Esophagus muscularis mucosa (tissue), 4 donors: Measurements from ENCODE around the gene SLAIN2. TPM values are rescaled to one million over a fixed set of nuclear protein-coding genes. Genes with fewer than 3 reads are reported as not detected.

Experiments used
- DNase-seq: peaks from one replicate; pipeline ENCODE4 v3.0.0-alpha.2; 2017; ENCODE audit errors: extremely low spot score
- H3K27ac ChIP-seq, 4 donors: fragments of 200-600 bp; sonication (generic); replicated peaks in 1 of 4; 1 replicate in 3 of 4; 2 replicates in 1 of 4; pipeline ENCODE4 v1.5.1; 2016 to 2019; ENCODE audit warnings: mild to moderate bottlenecking in 1 of 4
- H3K27me3 ChIP-seq, 4 donors: fragments of 200-600 bp; sonication (generic); one replicate each; pipeline versions ENCODE4 v1.5.1 to v1.6.0; 2016 to 2019
- H3K36me3 ChIP-seq, 4 donors: fragments of 200-600 bp; sonication (generic); one replicate each; pipeline ENCODE4 v1.5.1; 2016 to 2019
- H3K4me1 ChIP-seq, 4 donors: fragments of 200-600 bp; sonication (generic); one replicate each; pipeline ENCODE4 v1.5.1; 2016 to 2019
- H3K4me3 ChIP-seq, 4 donors: fragments of 200-600 bp; sonication (generic); 1 replicate in 2 of 4; 2 replicates in 2 of 4; pipeline ENCODE4 v1.5.1; 2016 to 2019; ENCODE audit warnings: mild to moderate bottlenecking in 4 of 4, moderate library complexity in 1 of 4
- H3K9me3 ChIP-seq, 4 donors: fragments of 200-600 bp; sonication (generic); 1 replicate in 3 of 4; 2 replicates in 1 of 4; pipeline ENCODE4 v1.5.1; 2016 to 2019
- CTCF ChIP-seq, 3 experiments: fragments of 200-600 bp in 2 of 3; fragments of 450-650 bp in 1 of 3; sonication (generic) in 2 of 3; IDR thresholded peaks; one replicate each; pipeline ENCODE4 v1.5.1; 2017 to 2019; ENCODE audit warnings: antibody characterized with exemption in 3 of 3, mild to moderate bottlenecking in 2 of 3, moderate library complexity in 1 of 3
- EP300 ChIP-seq: sonication (generic); formaldehyde crosslinking; IDR thresholded peaks from one replicate; pipeline ENCODE4 v1.6.1; 2017; ENCODE audit warnings: antibody characterized with exemption
- POLR2A ChIP-seq: fragments of 450-650 bp; IDR thresholded peaks from one replicate; pipeline ENCODE4 v1.6.1; 2017; ENCODE audit warnings: antibody characterized with exemption, moderate library complexity, mild to moderate bottlenecking, low read depth
- POLR2AphosphoS5 ChIP-seq, 2 donors: sonication (generic); formaldehyde crosslinking; IDR thresholded peaks; one replicate each; pipeline ENCODE4 v1.6.1; 2017; ENCODE audit warnings: antibody characterized with exemption in 2 of 2
- WGBS: methylation state at CpG from one replicate; pipeline ENCODE4 v1.1.5; 2018; 5-methylcytosine and 5-hydroxymethylcytosine counted together
- intact Hi-C: fragments of 100-400 bp; cut with DNase I; formaldehyde crosslinking; loops from one replicate; pipeline ENCODE4 v1.15.1; 2023
- total RNA-seq, 4 donors: library from RNA; depleted of rRNA; stranded (reverse); fragments of >200 nt; gene quantifications; one replicate each; pipeline versions ENCODE4 v1.1.0 to v1.2.1, GENCODE V29; 2016

SLAIN2 gene
- total RNA-seq, 4 donors from 2014 or later, result 82.5 to 165 (median 111) TPM

GRCh38 chr4:48345542-48345941 lies 4.2 kb downstream of the SLAIN2 start:
- intact Hi-C loops, result loop anchor here (10.0 kb wide), 1 partner anchor 489 kb away; the partner anchor contains the start of gene OCIAD1
- 88% methylated on average over 3 of the region's 3 CpGs for WGBS
- Histone ChIP-seq H3K4me3 (no peak overlapping the region), H3K27ac (no peak overlapping the region), H3K4me1 (peaks cover 48 to 85% (median 67%) of the 10 kb centered on the region in 4 donors), H3K27me3 (no peaks in the 10 kb centered on the region), H3K36me3 (no peaks in the 10 kb centered on the region), H3K9me3 (no peaks in the 10 kb centered on the region)
- no peak for DNase-seq
- no peak for TF ChIP-seq POLR2A
- TF ChIP-seq EP300, result no peak
- TF ChIP-seq CTCF (IDR thresholded peaks at IDR 0.05), result no peak
- TF ChIP-seq POLR2AphosphoS5 (IDR thresholded peaks at IDR 0.05), result no peak

GRCh38 chr4:48346594-48346993 lies 5.3 kb downstream of the SLAIN2 start:
- H3K27ac ChIP-seq, result no peak overlapping the region
- no peak for DNase-seq
- intact Hi-C loops, result loop anchor here (10.0 kb wide), 1 partner anchor 488 kb away; the partner anchor contains the start of gene OCIAD1
- TF ChIP-seq EP300 (no peak), CTCF (IDR thresholded peaks at IDR 0.05) (no peak), POLR2AphosphoS5 (IDR thresholded peaks at IDR 0.05) (no peak), POLR2A (no peak)
- no peaks in the 10 kb centered on the region for H3K9me3 ChIP-seq
- H3K4me1 ChIP-seq, result peaks cover 55 to 93% (median 75%) of the 10 kb centered on the region in 4 donors
- no peaks in the 10 kb centered on the region for H3K27me3 ChIP-seq
- H3K36me3 ChIP-seq, result no peaks in the 10 kb centered on the region
- H3K4me3 ChIP-seq, result no peak overlapping the region

- no peaks in the 10 kb centered on the region for H3K36me3 ChIP-seq
- H3K4me1 ChIP-seq, result peaks cover 55 to 98% (median 82%) of the 10 kb centered on the region in 4 donors
- intact Hi-C loops, result loop anchor here (10.0 kb wide), 1 partner anchor 487 kb away; the partner anchor contains the start of gene OCIAD1
Measured at GRCh38 chr4:48347282-48347921, 6.1 kb downstream of the SLAIN2 start.

GRCh38 chr4:48350871-48351270 lies 9.5 kb downstream of the SLAIN2 start:
- intact Hi-C loops, result no loop called here
- Histone ChIP-seq H3K27ac (no peak overlapping the region), H3K4me3 (no peak overlapping the region), H3K4me1 (peaks cover 34 to 81% (median 58%) of the 10 kb centered on the region in 4 donors), H3K27me3 (no peaks in the 10 kb centered on the region), H3K36me3 (no peaks in the 10 kb centered on the region), H3K9me3 (no peaks in the 10 kb centered on the region)
- TF ChIP-seq EP300 (no peak), POLR2A (no peak), POLR2AphosphoS5 (IDR thresholded peaks at IDR 0.05) (no peak), CTCF (IDR thresholded peaks at IDR 0.05) (no peak)
- WGBS, result 100% methylated on average over 1 of the region's 1 CpG
- no peak for DNase-seq

More at GRCh38 chr4:48347282-48347921, 6.1 kb downstream of the SLAIN2 start:
- no peaks in the 10 kb centered on the region for H3K9me3 ChIP-seq
- no peak overlapping the region for H3K27ac ChIP-seq
- WGBS, result 95% methylated on average over 7 of the region's 7 CpGs
- DNase-seq, result no peak
- H3K27me3 ChIP-seq, result no peaks in the 10 kb centered on the region
- H3K4me3 ChIP-seq, result no peak overlapping the region
- TF ChIP-seq POLR2AphosphoS5 (IDR thresholded peaks at IDR 0.05), result no peak
- no peak for TF ChIP-seq CTCF (IDR thresholded peaks at IDR 0.05)
- TF ChIP-seq POLR2A, result no peak
- TF ChIP-seq EP300, result no peak
